Ovary (tissue), 9 donors: ENCODE measurements around the gene PIAS1. TPM values are rescaled to one million over a fixed set of nuclear protein-coding genes. Genes with fewer than 3 reads are reported as not detected.

Source experiments
- DNase-seq, 5 donors: peaks; one replicate each; pipeline ENCODE4 v3.0.0-alpha.2; 2019 to 2020
- H3K27ac ChIP-seq, 2 donors: fragments of 200-600 bp; one replicate each; pipeline versions ENCODE4 v1.5.1 to v1.8.0; 2019 to 2022
- H3K27me3 ChIP-seq: fragments of 200-600 bp; one replicate; pipeline ENCODE4 v1.8.0; 2022
- H3K36me3 ChIP-seq: fragments of 200-600 bp; sonication (generic); one replicate; pipeline ENCODE4 v1.5.1; 2019
- H3K4me1 ChIP-seq: one replicate; pipeline ENCODE4 v1.8.1; 2013; ENCODE audit warnings: mild to moderate bottlenecking, moderate library complexity; ENCODE audit not compliant: insufficient read depth
- H3K4me3 ChIP-seq: fragments of 200-600 bp; sonication (generic); one replicate; pipeline ENCODE4 v1.5.1; 2017
- H3K9me3 ChIP-seq, 2 donors: fragments of 200-600 bp in 1 of 2; sonication (generic) in 1 of 2; one replicate each; pipeline versions ENCODE4 v1.5.1 to v1.8.1; 2013 to 2019; ENCODE audit warnings: mild to moderate bottlenecking in 1 of 2, moderate library complexity in 1 of 2
- CTCF ChIP-seq, 3 donors: fragments of 450-650 bp in 2 of 3; fragments of 200-600 bp in 1 of 3; IDR thresholded peaks; one replicate each; pipeline versions ENCODE4 v1.5.1 to v1.8.0; 2016 to 2022; ENCODE audit warnings: antibody characterized with exemption in 3 of 3, mild to moderate bottlenecking in 1 of 3
- EP300 ChIP-seq: sonication (generic); formaldehyde crosslinking; IDR thresholded peaks from one replicate; pipeline ENCODE4 v1.6.1; 2017; ENCODE audit warnings: antibody characterized with exemption
- POLR2A ChIP-seq: fragments of 450-650 bp; IDR thresholded peaks from one replicate; pipeline ENCODE4 v1.6.1; 2017; ENCODE audit warnings: antibody characterized with exemption, mild to moderate bottlenecking, moderate library complexity
- WGBS, 3 donors: extraction: QIAGEN DNeasy Blood & Tissue Kit in 1 of 3; methylation state at CpG; one replicate each; pipeline versions ENCODE4 v1.1.5 to v1.1.7; 2013 to 2017; 5-methylcytosine and 5-hydroxymethylcytosine counted together
- intact Hi-C, 4 donors: fragments of 100-400 bp; cut with DNase I; formaldehyde crosslinking; loops; one replicate each; pipeline versions ENCODE4 v1.11.0 to v1.15.1; 2022 to 2023
- polyA plus RNA-seq, 2 donors: library from polyadenylated mRNA; stranded (reverse); fragments of 200-250 nt in 1 of 2; fragments of 350-450 nt in 1 of 2; fragmentation: Illumina TruSeq in 1 of 2; extraction: RNeasy Lipid Tissue Mini Kit (QIAGEN cat#74804) in 1 of 2; gene quantifications; one replicate each; pipeline ENCODE4 v1.2.3, GENCODE V29; 2013 to 2014
- total RNA-seq, 7 donors: library from RNA; depleted of rRNA in 2 of 7; stranded (reverse); fragments of >200 nt in 2 of 7; fragmentation: NEBNext Ultra II Directional in 3 of 7; extraction: Animal tissue kit (Norgen Biotek cat#: 25700) in 3 of 7; gene quantifications; one replicate each; pipeline versions ENCODE4 v1.1.0 to v1.2.4, GENCODE V29; 2016 to 2023
- donor health status: DM: no; HTN: no; CAD: no; lungs with moderate emphysema.
- donor health status: DM: no; HTN: no; CAD: no.
- donor health status: Bipolar disorder and iron deficiency.
- donor health status: DM: yes; HTN: yes; CAD: no.
- donor health status: DM: no; HTN: no; CAD: no.
- donor health status: DM: yes; HTN: yes; CAD: no.

PIAS1 gene
- total and polyA plus RNA-seq, 9 donors = 18.6 to 75.4 (median 48.6) TPM

DNA sequence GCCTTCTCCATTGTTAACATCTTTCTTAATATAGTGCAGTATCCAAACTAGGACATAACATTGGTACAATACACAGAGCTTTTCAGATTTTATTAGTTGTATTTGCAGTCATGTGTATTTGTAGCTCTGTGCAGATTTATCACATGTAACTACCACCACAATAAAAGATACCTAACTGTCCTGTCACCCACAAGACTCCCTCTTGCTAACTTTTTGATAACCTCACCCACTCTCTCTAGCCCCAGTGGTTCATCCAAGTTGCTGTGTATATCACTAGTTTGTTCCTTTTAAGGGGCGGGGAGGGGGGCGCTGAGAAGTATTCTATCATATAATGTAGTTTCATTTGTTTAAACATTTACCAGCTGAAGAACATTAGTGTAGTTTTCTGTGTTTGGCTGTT lies 46.1 kb downstream of the PIAS1 start:
- peaks cover 6% of the 10 kb centered on the region for H3K4me1 ChIP-seq
- no peaks in the 10 kb centered on the region for H3K27me3 ChIP-seq
- H3K4me3 ChIP-seq = no peak overlapping the region
- intact Hi-C loops = no loop called here
- no peaks in the 10 kb centered on the region for H3K36me3 ChIP-seq
- TF ChIP-seq EP300 (no peak), CTCF (IDR thresholded peaks at IDR 0.05) (no peak), POLR2A (no peak)
- no peaks in the 10 kb centered on the region for H3K9me3 ChIP-seq
- WGBS, 3 donors = 92 to 96% (median 95%) methylated on average over 2 of the region's 2 CpGs
- DNase-seq = no peak
- no peak overlapping the region for H3K27ac ChIP-seq

GRCh38 chr15:68103603-68104002 lies 49.5 kb downstream of the PIAS1 start:
- Histone ChIP-seq H3K9me3 (no peaks in the 10 kb centered on the region), H3K27me3 (no peaks in the 10 kb centered on the region), H3K27ac (no peak overlapping the region), H3K4me1 (peaks cover 6% of the 10 kb centered on the region), H3K4me3 (no peak overlapping the region), H3K36me3 (no peaks in the 10 kb centered on the region)
- WGBS, 3 donors = 96 to 97% (median 96%) methylated on average over 6 of the region's 6 CpGs
- TF ChIP-seq POLR2A (no peak), CTCF (IDR thresholded peaks at IDR 0.05) (no peak)
- intact Hi-C loops = no loop called here
- DNase-seq = no peak

- Histone ChIP-seq H3K4me1 (peaks cover 6% of the 10 kb centered on the region), H3K9me3 (no peaks in the 10 kb centered on the region), H3K4me3 (no peak overlapping the region), H3K27ac (no peak overlapping the region), H3K27me3 (no peaks in the 10 kb centered on the region), H3K36me3 (no peaks in the 10 kb centered on the region)
- intact Hi-C loops = no loop called here
- DNase-seq = no peak
- 53 to 62% (median 58%) methylated on average over 4 of the region's 4 CpGs for WGBS, 3 donors
- TF ChIP-seq CTCF (IDR thresholded peaks at IDR 0.05) (no peak), POLR2A (no peak), EP300 (no peak)
Measured at GRCh38 chr15:68106656-68107055, 52.5 kb downstream of the PIAS1 start.

GRCh38 chr15:68107142-68107541 lies 53.0 kb downstream of the PIAS1 start:
- intact Hi-C loops = no loop called here
- TF ChIP-seq EP300 (no peak), POLR2A (no peak), CTCF (IDR thresholded peaks at IDR 0.05) (no peak)
- no peaks in the 10 kb centered on the region for H3K36me3 ChIP-seq
- H3K27ac ChIP-seq = no peak overlapping the region
- peaks cover 4% of the 10 kb centered on the region for H3K4me1 ChIP-seq
- DNase-seq = no peak
- H3K27me3 ChIP-seq = no peaks in the 10 kb centered on the region
- no peak overlapping the region for H3K4me3 ChIP-seq
- H3K9me3 ChIP-seq = no peaks in the 10 kb centered on the region

GRCh38 chr15:68112706-68113105 lies 58.6 kb downstream of the PIAS1 start:
- WGBS, 3 donors = 64 to 65% (median 64%) methylated on average over 3 of the region's 3 CpGs
- no peaks in the 10 kb centered on the region for H3K9me3 ChIP-seq
- peaks cover 9% of the 10 kb centered on the region for H3K4me1 ChIP-seq
- no peak for DNase-seq
- TF ChIP-seq POLR2A = no peak
- TF ChIP-seq CTCF (IDR thresholded peaks at IDR 0.05) = no peak
- no peak for TF ChIP-seq EP300
- no peak overlapping the region for H3K4me3 ChIP-seq
- H3K27ac ChIP-seq = no peak overlapping the region
- H3K36me3 ChIP-seq = no peaks in the 10 kb centered on the region
- H3K27me3 ChIP-seq = no peaks in the 10 kb centered on the region
- intact Hi-C loops = no loop called here
